Suprapubic skin (tissue), 4 donors: ENCODE measurements around the gene MYRFL.
"Not testable (repeated sequence)": the region's sequence is repeated elsewhere in the genome, so short reads cannot be mapped to it uniquely, and the experiment has no call there.

ENCODE experiments used
- POLR2A ChIP-seq, 2 donors: fragments of 450-650 bp; IDR thresholded peaks; one replicate each; pipeline ENCODE4 v1.6.1; 2017; ENCODE audit warnings: antibody characterized with exemption in 2 of 2, mild to moderate bottlenecking in 2 of 2, moderate library complexity in 2 of 2
- POLR2AphosphoS5 ChIP-seq, 3 donors: sonication (generic); formaldehyde crosslinking; IDR thresholded peaks; one replicate each; pipeline ENCODE4 v1.6.1; 2017; ENCODE audit warnings: antibody characterized with exemption in 3 of 3
- TF ChIP-seq, protein P1 (sequence below), 2 donors: fragments of 200-600 bp in 1 of 2; fragments of 450-650 bp in 1 of 2; sonication (generic) in 1 of 2; IDR thresholded peaks; one replicate each; pipeline ENCODE4 v1.5.1; 2016 to 2019; ENCODE audit warnings: antibody characterized with exemption in 2 of 2, mild to moderate bottlenecking in 1 of 2, moderate library complexity in 1 of 2

- TF ChIP-seq POLR2A, POLR2AphosphoS5 (IDR thresholded peaks at IDR 0.05): not testable (repeated sequence)
- TF ChIP-seq, protein P1, sequence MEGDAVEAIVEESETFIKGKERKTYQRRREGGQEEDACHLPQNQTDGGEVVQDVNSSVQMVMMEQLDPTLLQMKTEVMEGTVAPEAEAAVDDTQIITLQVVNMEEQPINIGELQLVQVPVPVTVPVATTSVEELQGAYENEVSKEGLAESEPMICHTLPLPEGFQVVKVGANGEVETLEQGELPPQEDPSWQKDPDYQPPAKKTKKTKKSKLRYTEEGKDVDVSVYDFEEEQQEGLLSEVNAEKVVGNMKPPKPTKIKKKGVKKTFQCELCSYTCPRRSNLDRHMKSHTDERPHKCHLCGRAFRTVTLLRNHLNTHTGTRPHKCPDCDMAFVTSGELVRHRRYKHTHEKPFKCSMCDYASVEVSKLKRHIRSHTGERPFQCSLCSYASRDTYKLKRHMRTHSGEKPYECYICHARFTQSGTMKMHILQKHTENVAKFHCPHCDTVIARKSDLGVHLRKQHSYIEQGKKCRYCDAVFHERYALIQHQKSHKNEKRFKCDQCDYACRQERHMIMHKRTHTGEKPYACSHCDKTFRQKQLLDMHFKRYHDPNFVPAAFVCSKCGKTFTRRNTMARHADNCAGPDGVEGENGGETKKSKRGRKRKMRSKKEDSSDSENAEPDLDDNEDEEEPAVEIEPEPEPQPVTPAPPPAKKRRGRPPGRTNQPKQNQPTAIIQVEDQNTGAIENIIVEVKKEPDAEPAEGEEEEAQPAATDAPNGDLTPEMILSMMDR (IDR thresholded peaks at IDR 0.05), result not testable (repeated sequence)
These were observed 169.1 kb downstream of the MYRFL start for GRCh38 chr12:69994086-69994485.
